ENCODE measurements around the gene RTN4RL1.

GRCh38 chr17:1980665-1981250 lies 44.4 kb downstream of the RTN4RL1 start:
- no peak for TF ChIP-seq CTCF (IDR thresholded peaks at IDR 0.05; ENCODE audit: insufficient read depth, low read length, poor library complexity, severe bottlenecking)
- TF ChIP-seq EZH2phosphoT487 (conservative IDR thresholded peaks at IDR 0.05; ENCODE audit: low read length) = no peak

Measured in SU-DHL-6 (cell line).